ENCODE data around the gene GMEB2. TPM values are rescaled to one million over a fixed set of nuclear protein-coding genes. Genes with fewer than 3 reads are reported as not detected.

Gene GMEB2
- total RNA-seq, 1 donor: 27.1 TPM

DNA sequence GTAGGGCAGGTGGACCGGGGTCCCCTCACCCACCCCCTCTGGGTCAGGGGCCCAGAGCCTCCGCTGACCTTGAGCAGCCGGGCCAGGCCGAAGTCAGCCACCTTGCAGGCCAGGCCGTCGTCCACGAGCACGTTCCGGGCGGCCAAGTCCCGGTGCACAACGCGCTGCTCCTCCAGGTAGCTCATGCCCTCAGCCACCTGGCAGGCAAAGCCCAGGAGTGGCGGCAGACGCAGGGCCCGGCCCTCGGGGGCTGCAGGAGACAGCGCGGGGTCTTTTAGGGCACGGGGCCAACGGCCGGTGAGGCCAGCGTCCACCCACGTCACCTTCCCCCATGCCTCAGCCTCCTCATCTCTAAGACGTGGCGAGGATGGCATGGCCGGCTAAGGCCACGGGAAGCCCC lies 85.5 kb downstream of the GMEB2 start:
- Histone ChIP-seq H3K4me1 (ENCODE audit: insufficient read depth, low read length) (peaks cover 21% of the 10 kb centered on the region), H3K27me3 (ENCODE audit: insufficient read depth, low read length) (no peaks in the 10 kb centered on the region), H3K9me3 (ENCODE audit: low read depth, low read length) (no peaks in the 10 kb centered on the region), H3K4me3 (ENCODE audit: low read length) (no peak overlapping the region)

DNA sequence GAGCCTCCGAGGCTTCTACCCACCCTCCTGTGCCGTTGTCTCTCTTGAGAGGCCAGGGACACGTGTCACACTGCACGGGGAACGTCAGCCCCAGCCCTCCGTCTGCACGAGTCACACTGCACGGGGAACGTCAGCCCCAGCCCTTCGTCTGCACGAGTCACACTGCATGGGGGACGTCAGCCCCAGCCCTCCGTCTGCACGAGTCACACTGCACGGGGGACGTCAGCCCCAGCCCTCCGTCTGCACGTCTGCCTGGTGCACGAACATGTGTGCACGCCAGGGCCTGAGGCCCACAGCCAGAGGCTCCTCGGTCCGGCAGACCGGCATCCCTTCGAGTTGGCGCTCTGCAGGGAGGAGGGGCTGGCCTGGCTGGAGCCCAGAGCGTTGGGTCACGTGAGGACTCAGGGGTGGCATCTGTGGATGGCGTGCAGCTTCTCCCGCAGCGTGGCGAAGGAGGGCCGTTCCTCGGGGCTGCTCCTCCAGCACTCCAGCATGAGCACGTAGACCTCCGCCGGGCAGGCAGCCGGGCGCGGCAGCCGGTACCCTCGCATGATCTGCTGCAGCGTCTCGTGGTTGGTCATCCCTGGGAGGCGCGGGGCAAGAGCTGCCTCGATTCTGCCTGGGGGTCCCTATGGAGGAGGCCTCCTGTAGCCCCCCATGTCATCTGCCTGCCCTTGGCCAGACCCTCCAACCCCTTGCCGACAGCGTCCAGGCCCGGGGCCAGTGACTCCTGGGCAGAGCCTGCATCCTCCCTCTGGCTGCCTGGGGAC lies 86.3 kb downstream of the GMEB2 start:
- Histone ChIP-seq H3K9me3 (ENCODE audit: low read depth, low read length) (no peaks in the 10 kb centered on the region), H3K27me3 (ENCODE audit: insufficient read depth, low read length) (no peaks in the 10 kb centered on the region), H3K4me1 (ENCODE audit: insufficient read depth, low read length) (peaks cover 23% of the 10 kb centered on the region), H3K4me3 (ENCODE audit: low read length) (no peak overlapping the region)

- H3K27me3 ChIP-seq (ENCODE audit: insufficient read depth, low read length): no peaks in the 10 kb centered on the region
- H3K4me1 ChIP-seq (ENCODE audit: insufficient read depth, low read length): peaks cover 23% of the 10 kb centered on the region
- H3K4me3 ChIP-seq (ENCODE audit: low read length): no peak overlapping the region
- no peaks in the 10 kb centered on the region for H3K9me3 ChIP-seq (ENCODE audit: low read depth, low read length)
Observed at GRCh38 chr20:63539441-63540370, 87.2 kb downstream of the GMEB2 start.

- H3K4me1 ChIP-seq (ENCODE audit: insufficient read depth, low read length): peaks cover 23% of the 10 kb centered on the region
- no peaks in the 10 kb centered on the region for H3K27me3 ChIP-seq (ENCODE audit: insufficient read depth, low read length)
- no peaks in the 10 kb centered on the region for H3K9me3 ChIP-seq (ENCODE audit: low read depth, low read length)
- H3K4me3 ChIP-seq (ENCODE audit: low read length): no peak overlapping the region
Observed at GRCh38 chr20:63539092-63539430, 87.8 kb downstream of the GMEB2 start.

DNA sequence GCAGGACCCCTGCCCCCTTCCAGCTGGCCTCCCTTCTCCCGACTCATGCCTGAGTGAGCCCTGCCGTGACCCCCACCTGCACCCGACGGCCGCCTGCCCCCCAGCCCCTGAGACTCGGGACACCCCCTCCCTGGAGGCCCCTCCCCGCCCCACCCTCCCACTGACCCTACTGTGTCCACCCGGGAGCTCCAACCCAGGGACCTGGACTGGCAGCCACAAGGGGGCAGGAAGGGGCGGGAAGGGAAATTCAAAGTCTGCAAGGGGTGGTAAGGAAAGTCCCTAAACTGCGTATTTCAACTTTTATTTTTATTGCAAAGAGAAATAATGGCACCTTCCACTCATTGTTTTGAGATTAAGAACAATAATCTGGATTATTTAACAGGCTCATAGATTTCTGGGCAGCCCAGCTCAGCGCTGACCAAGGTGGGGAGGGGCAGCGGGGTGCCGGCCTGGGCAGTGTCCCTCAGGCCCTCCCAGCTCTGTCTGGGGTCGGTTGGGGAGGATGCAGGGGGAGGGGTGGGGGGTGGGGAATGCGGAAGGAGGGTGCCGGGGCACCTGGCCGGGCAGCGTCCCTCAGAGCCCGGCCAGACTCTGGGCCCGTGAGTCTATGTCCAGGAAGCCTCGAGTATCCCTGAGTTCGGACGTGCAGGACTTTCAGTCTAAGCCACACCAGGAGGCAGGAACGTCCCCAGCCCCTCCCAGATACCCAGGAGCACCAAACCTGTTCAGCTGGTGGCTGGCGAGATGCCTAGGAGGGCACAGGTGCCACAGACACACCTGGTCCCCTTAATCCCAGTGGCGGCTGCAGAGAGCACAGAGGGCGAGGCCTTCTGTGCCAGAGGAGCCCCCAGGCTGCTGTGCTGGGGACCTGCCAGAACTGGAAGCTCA lies 88.5 kb downstream of the GMEB2 start:
- H3K4me3 ChIP-seq (ENCODE audit: low read length): no peak overlapping the region
- peaks cover 23% of the 10 kb centered on the region for H3K4me1 ChIP-seq (ENCODE audit: insufficient read depth, low read length)
- no peaks in the 10 kb centered on the region for H3K9me3 ChIP-seq (ENCODE audit: low read depth, low read length)
- H3K27me3 ChIP-seq (ENCODE audit: insufficient read depth, low read length): no peaks in the 10 kb centered on the region

Other genes starting within 250 kb of the GMEB2 start
- under 0.01 TPM for gene KCNQ2, start 154.4 kb downstream of the GMEB2 start, total RNA-seq
- 0.73 TPM for gene EEF1A2, start 128.0 kb downstream of the GMEB2 start, total RNA-seq
- 57.6 TPM for gene PPDPF, start 106.3 kb downstream of the GMEB2 start, total RNA-seq
- gene PTK6, start 89.7 kb downstream of the GMEB2 start, total RNA-seq: 0.52 TPM
- not detected for gene SRMS, start 79.4 kb downstream of the GMEB2 start, total RNA-seq
- 0.84 TPM for gene FNDC11, start 72.9 kb downstream of the GMEB2 start, total RNA-seq
- 49.0 TPM for gene HELZ2, start 52.9 kb downstream of the GMEB2 start, total RNA-seq
- 14.5 TPM for gene STMN3, start 26.3 kb upstream of the GMEB2 start, total RNA-seq
- gene RTEL1, start 31.2 kb upstream of the GMEB2 start, total RNA-seq: 5.7 TPM
- not detected for gene TNFRSF6B, start 69.6 kb upstream of the GMEB2 start, total RNA-seq
- gene ARFRP1, start 80.9 kb upstream of the GMEB2 start, total RNA-seq: 13.5 TPM
- 14.0 TPM for gene ZGPAT, start 80.9 kb upstream of the GMEB2 start, total RNA-seq
- gene LIME1, start 109.6 kb upstream of the GMEB2 start, total RNA-seq: 117 TPM
- gene SLC2A4RG, start 112.7 kb upstream of the GMEB2 start, total RNA-seq: 17.1 TPM
- gene ZBTB46, start 204.2 kb upstream of the GMEB2 start, total RNA-seq: 2.1 TPM
- gene ABHD16B, start 234.4 kb upstream of the GMEB2 start, total RNA-seq: not detected
- gene TPD52L2, start 238.2 kb upstream of the GMEB2 start, total RNA-seq: 54.8 TPM